NCI-H1048 (cell line): ENCODE results near the gene UNC80.

Experiments used
- DNase-seq: peaks from one replicate; lab custom pipeline; 2025; lab: John Stamatoyannopoulos, UW

The UNC80 gene

DNA sequence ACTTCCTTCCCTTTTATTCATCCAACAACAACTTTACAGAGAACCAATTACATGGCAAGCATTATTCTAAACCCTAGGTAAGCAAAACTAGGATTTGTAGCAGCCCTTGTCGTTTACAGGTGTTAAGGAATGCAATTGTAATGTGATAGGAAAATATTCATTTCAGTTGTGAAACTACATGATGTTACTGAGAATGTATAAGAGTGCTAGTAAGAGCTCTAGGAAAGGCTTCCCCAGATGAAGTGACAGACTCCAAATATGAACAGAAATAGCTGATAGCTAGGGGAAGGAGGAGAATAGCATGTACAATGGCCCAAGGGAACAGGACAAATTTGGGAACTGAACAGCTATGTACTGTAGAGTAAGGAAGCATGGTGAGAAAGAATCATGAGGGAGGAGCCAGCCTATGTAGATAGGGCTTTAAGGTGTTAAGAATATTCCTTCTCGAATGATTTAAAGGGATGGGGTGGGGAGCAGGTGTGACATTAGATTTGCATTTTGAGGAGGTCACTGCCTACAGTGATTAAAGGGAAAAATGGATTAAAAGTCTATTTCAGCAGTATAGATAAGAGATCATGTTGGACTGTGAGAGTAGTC is 262.6 kb downstream of the UNC80 start:
- no peak for DNase-seq

GRCh38 chr2:210035679-210036078 is 264.0 kb downstream of the UNC80 start:
- no peak for DNase-seq

- DNase-seq = no peak
Measured at GRCh38 chr2:210038078-210038477, 266.4 kb downstream of the UNC80 start.

DNA sequence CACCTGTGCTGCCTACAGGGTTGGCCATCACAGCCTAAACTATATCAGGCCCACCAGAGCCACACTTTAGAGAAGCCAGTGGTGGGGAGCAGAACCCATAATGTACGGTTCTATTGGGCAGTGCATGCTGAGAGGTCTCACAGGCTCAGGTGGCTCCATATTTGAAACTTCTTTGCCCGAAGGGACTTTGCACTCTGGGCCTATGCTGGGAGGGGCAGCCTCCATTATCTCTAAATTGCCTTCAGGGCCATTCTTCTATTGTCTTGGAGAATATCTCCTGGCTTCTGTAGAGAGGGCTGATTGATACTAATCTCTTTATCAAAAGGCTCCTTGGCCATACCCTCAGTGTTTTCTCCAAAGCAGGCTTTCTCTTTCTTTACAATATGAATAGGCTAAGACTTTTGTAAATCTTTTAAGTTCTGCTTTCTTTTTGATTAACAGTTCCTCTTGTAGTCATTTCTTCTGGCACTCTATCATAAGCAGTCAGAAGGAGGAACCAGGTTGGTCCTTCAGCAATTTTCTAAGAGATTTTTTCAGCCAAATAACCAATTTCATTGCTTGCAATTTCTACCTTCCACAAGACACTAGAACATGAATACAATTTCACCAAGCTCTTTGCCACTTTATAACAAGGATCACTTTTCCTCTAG is 275.3 kb downstream of the UNC80 start:
- DNase-seq = no peak
